ENCODE data around the gene SYT1.

The SYT1 gene

DNA sequence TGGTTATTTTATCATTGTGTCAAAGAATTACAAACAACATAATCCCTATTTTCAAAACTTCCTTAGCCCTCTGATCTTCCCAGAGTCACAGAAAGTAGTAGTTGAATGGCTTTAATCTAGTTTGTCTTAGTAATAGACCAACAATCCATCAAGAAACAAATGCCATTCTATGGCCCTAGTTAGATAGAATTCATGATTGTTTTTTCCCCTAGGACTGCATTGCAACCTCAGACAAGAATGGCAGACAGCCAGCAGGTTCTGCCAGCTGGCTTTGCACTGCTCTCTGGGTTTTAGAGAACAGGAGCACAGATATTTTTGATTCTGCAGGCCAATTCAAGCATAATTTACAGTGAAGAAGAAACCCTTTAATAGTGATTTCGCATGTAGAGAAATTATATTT lies 33.8 kb downstream of the SYT1 start:
- no peak for DNase-seq

DNA sequence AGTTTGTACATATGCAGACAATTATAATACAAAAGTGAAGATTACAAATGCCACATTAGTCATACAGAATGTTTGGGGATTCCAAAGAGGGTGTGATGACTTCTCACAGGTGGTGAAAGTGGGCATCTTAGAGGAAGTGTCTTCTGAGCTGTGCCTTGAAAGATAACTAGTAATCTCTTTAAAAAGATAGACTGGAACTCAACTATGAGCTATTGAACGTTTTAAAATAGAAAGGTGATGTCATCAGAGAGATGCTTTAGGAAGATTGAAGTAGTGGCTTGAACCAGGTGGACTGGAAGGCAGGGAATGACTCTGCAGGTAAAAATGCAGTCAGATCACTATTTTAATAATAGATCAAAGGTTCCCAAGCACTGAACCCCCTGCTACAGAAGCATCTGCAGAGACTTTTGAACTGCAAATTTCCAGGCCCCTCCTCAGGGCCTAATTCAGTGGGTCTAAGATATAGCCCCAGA lies 50.3 kb downstream of the SYT1 start:
- DNase-seq = no peak

DNA sequence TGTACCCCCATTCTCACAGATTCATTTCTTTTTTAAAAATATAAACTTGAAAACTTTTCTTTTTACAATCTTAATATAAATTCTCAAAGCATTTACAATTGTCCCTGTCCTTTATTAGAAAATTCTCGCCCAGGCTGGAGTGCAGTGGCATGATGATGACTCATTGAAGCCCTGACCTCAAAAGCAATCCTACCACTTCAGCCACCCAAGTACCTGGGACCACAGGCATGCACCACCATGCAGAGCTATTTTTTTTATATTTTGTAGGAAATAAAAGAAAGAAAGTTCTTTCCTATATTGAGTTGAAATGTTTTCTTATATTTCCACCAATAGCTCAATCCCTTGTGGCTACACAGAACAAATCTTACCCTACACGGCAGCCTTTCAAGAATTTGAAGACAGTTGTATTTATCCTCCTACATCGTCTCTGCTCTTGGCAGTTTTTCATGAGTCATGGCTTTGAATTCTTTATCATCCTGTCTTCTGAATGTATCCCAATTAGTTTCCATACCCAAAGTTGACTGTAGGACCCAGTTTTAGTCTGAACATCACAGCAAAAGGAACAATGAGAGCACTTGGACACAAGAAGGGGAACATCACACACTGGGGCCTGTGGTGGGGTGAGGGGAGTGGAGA lies 52.4 kb downstream of the SYT1 start:
- DNase-seq = no peak

DNA sequence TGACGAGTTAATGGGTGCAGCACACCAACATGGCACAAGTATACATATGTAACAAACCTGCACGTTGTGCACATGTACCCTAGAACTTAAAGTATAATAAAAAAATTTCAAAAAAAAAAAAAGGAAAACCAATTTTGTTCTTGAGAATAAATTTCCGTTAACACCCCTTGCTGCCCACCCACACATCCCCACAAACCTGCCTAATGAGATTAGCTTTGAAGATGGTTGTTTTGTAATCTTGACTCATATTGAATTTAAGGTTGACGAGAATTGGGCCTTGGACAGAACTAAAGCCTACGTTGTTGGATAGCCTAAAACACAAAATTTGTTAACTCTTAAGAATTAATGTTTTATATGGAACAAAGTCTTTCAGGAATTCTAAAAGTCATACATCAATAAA lies 52.9 kb downstream of the SYT1 start:
- no peak for DNase-seq

DNA sequence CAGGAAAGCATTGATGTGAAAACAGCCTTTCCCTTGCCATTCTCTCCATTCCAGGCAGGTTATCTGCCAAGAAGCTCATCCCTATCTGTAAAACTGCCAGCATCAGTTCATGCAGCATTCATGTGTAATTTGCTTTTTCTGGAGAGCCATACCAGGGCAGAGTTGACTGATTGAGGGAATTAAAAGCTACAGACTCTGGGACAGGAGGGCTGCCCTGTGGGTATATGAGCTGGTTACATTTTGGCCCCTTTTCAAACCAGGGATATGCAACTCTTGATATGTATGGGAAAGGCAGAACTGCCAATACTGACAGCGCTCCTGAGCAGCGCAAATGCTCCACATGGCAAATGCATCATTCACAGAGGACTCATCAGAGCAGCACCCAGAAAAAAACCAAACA lies 53.7 kb downstream of the SYT1 start:
- no peak for DNase-seq

DNA sequence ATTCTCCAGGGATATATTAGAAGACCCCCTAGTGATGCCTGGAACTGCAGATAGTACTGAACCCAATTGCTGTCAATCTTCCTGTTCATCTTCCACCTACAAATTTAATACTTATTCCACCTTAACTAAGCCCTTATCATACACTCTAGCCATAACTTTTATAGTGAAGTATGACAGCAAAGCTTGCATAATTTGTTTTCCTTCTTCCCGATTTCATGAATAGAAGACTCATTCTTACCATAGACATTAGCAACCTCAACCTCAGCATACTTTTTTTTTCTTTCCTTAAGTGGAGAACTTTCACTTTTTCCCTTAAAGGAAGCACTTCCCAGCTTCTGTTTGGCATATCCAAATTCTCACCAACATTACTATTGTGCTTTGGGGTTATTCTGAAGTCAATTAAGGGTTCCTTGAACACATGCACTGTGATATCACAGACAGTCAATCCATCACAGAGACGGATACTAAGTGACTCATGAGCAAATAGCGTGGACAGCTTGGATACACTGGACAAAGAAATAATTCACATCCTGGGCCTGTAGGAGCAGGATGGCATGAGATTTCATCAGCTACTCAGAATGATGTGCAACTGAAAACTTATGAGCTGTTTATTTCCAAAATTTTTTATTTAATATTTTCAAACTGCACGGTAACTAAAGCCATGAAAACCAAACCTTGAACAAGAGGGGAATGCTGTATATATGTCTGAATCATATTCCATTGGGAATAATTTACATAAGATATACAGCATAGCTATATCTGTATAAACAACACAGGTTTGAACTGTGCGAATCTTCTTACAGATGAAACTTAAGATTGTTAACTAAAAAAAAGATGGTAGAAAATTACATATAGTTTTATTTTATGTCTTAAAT lies 63.9 kb downstream of the SYT1 start:
- DNase-seq = no peak

DNA sequence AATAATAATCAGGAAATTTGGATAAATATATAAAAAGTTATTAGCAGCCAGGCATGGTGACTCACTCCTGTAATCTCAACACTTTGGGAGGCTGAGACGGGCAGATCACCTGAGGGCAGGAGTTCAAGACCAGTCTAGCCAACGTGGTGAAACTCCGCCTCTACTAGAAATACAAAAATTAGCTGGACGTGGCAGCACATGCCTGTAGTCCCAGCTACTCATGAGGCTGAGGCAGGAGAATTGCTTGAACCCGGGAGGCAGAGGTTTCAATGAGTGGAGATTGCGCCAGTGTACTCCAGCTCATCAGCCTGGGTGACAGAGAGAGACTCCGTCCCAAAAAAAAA lies 64.5 kb downstream of the SYT1 start:
- no peak for DNase-seq

DNA sequence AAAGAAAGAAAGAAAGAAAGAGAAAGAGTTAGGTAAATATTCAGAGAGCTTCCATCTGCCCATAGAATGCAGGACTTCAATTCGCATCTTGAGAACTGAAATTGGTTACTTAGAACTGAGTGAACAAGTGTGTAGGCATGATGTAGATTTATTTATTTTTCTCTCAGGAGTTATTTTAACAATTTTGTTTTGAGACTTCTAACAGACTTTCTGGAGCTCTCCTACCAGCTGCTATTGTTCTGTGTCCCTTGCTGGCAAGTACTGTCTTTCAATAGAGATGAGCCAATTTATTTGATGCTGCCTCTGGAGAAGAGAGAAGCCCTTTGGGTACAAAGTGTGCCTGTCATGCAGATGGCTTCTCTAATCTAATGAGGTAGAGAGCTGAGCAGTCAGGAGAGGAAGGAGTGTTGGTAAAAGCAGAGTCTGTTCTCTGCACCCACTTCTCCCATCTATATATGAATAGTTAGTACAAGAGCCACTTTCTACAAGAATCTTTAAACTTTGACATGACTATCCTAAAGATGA lies 67.0 kb downstream of the SYT1 start:
- no peak for DNase-seq

DNA sequence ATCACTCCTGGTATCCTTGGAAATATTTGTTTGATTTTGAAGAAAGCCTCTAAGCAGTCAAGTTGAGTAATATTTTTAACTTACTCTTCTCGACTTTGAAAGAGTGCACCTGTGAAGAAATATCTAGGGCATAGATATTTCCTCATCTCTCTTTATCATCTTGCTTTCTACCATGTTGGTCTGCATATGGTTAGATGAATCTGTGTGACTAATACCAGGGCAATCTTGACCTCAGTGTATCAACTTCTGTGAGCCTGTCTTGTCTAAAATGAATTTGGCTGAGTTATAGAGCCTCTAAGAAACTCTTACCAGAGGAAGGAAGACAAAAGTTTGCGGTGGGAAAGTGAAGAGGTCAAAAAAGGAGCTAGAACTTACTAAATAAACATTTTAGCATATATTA lies 68.4 kb downstream of the SYT1 start:
- DNase-seq = no peak

DNA sequence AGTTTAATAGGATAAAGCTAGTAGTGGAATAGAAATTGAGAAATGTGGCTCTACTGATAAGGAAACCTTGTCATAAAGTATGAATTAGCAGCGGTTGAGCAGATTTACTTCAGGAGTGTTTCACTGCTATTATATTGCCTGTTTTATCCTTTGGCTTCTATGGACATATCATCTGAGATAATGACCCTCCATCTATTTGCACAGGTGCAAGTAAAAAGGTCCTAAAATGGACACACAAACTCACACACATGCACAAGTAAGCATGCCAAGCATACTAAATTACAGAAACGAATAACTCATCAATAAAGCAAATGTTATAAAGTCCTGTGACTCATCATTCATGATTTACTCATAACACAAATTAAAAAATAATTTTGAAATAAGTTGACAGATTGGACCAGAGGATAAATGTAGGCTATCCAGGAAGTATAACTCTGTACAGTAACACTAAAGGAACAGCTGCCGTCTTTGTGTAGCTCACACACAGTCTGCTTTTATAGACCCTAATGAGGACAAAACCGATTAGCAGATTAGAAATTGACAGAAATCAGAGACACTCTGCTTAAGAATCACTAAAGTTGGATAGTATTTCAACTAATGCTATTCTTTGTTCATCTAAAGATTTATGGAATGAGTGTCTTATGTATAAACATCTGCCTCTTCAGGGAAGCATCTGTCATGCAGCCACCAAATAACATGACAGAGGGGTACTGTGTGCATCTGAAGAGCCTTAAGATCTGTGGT lies 73.9 kb downstream of the SYT1 start:
- DNase-seq = no peak

DNA sequence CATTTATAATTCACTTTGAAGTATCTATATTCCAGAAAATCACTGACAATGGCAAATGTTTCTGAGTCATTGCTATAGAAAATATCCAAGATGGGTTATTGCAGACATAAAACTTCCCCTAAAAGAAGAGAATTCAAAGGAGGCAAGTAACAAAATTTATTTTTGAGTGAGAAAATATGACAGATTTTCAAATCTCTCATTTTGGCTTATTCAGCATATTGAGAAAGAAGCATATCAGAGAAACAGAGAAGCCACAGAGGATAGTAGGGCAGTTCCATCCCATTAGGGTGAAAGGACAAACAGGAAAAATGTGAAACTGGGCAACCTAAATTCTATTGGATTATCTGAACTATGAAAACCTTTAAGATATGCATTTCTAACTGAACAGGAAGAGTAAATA lies 85.0 kb downstream of the SYT1 start:
- DNase-seq = no peak

DNA sequence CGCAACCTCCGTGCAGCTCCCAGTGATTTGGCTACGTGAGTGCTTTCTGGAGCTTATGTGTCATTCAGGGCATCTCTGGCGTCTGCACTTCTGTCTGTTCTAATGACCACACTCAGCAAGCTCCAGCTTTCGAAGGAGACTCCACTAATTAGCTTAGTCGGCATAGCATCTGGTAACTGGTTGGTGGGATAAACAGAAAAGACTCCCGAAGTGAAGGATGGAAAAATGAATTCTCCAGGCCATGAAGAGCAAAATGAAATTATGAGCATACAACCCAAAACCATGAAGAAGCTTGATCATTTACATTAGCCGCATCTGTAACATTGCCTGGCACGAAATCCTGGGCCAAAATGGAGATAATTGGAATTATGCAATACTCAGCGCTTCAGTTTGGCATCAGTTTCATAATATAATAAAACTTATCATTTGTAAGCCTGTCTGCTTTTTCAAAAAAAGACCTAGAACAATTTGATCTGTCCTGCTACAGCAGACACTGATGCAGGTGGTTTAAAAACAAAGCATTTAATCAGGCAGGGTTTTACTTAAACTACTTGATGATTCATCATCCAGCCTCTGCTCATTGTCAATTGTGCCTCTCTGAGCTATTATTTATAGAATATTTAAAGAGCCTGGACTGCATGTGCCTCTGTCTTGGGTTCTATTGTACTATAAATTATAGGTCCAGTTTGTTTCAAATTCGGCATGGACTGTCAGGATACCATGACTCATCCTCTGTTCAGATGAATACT lies 87.4 kb downstream of the SYT1 start:
- DNase-seq = no peak

DNA sequence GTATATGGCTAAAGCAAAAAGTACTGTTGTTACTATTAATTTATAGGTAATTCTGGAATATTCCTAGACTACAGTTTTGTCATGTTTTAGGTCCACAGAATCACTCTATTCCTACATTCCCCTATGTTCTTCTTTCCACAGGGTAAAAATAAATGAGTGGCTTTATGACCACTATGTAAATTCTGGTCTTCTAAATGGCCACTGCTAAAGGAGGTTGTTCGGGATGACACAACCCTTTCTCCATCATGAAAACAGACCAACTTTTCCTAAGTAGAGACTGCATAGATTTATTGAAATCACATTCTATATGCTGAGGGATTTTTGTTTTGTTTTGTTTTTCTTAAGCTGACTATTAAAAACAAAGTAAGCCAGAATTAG lies 88.0 kb downstream of the SYT1 start:
- no peak for DNase-seq

DNA sequence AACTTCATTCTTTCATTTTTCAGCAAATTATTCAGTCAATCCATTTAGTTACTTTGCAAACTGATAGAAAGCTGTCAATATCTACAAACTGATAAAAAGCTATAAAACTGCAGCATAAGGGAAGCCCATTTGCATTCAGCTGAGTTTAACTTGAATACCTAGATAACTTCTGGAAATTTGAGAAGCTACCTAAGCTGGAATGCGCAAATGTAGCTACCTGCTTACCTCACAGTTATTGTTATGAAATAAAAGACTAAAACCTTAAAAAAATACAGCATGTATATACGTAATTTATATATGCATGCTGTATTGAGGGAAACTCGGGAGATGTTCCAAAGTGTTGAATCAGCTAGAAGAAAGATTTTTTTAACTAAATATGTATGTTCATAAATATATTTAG lies 94.4 kb downstream of the SYT1 start:
- no peak for DNase-seq

DNA sequence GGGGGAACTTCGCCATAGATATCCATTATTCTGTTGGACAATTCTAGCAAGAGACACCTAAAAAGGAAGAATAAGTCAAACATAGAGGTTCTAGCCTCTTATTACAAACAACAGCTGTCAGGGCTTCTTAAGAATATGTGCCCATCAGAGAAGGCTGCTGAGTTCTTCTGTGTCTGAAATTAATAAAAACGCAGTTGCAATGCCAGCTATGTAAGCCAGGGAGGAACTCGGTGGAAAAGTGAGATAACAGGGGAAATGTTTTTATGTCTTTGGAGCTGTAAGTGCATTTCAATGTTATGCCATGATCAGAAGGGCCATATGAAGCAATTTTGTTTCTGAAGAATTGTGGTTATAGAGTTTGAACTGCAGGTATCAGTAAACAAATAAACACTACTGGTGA lies 95.0 kb downstream of the SYT1 start:
- no peak for DNase-seq

DNA sequence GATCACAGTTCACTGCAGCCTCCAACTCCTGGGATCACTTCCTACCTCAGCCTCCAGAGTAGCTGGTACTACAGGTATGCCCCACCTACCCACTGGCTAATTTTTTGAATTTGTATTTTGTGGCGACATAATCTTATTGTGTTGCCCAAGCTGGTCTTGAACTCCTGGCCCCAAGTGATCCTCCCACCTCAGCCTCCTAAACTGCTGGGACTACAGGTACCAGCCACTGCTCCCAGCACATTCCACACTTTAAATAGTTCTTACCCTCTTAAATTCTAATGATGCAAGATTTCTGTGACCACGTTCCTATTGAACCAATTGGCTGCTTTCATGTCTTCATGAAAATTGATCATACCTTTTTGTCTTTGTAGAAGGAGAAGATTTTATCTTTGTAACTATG lies 96.6 kb downstream of the SYT1 start:
- DNase-seq = no peak

DNA sequence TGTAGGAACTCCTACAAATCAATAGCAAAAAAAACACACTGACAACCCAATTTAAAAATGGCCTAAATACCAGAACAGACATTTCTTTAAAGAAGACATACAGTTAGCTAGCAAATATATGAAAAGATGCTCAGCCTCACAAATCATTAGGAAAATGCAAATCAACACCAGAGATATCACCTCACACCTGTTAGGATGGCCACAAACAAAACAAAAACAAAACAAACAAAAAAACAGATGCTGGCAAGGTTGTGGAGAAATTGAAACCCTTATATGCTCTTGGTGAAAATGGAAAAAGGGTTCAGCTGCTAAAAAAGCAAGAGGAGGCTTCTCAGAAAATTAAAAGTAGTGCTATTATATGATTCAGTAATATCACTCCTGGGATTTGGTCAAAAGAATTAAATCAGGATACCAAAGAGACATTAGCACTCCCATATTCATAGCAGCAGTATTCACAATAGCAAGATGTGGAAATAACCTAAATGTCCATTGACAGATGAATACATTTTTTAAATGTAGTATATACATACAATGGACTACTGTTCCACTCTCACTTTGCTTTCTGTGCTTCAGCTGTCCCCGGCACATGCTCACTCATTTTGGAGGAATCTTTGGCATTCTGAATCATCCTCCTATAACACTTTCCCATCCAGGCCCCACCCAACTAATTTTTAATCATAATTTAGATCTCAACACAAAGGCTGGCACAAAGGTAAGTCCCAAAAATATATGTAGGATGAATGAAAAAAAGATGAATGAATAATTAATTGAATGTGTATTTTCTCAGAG lies 99.1 kb downstream of the SYT1 start:
- no peak for DNase-seq

DNA sequence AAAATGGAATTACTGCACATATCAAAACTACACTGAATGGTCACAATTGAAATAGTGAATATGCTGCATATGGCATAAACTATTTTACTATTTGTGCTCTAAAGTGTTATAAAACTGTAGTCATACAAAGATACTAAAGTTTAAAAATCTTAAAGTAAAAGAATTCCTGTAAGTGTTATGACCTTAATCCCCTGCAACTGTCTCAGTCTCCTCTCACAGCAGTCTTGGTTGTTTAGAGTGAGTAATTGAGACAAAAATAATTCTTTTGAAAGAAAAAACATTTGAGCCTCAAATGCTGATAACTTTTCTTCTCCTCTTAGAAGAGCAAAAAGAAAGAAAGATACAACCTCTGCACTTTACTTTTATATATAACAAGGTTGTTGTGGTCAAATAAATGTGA lies 99.9 kb downstream of the SYT1 start:
- DNase-seq = no peak

DNA sequence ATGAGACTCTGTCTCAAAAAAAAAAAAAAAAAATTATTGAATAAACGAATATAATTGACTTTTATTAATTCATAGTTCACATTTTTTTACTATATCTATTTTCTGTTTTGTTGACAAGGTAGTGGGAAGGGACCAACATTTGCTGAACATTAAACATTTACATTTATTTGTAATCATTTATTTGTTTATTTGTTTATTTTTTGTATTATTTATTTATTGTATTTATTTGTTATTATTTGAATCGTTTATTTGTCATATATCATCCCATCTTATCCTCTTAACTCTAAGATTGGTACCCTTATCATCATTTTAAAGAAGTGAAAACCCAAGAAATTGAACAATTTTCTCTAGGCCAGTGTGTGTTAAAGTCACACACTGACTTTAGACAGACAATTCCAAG lies 101.5 kb downstream of the SYT1 start:
- no peak for DNase-seq

DNA sequence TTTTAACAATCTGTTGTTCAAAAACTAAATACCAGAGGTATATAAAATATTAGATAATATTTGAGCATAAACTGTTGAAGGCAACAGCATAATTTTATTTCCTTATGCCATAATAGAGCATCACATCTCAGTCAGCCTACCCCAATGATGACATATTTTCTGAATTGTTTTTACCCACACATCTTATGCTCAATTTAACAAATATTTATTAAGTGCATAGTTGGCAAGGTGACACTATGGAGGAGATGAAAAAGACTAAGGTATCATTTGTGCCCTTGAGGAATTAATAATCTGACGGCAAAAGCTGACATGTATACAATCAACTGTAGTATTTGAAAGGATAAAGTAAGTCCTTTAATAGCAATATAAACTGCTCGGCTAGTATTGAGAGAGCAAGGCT lies 102.4 kb downstream of the SYT1 start:
- no peak for DNase-seq

DNA sequence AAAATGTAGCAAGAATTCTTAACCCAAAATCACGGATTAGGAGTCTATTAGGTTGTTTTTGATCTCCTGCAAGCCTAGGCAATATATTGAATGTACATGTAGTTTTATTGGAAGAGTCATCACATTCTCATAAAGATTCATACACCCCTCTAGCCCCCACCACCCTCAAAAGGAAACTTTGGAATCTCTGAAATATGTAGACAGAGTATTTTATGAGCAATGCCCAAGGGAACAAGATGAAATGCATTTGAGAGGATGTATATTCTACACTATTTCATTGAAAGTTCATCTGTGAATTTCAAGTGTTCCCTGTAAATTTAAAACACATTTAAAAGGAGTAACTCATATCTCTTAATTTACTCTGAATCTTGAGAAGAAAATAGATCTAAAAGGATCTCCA lies 103.7 kb downstream of the SYT1 start:
- DNase-seq = no peak

DNA sequence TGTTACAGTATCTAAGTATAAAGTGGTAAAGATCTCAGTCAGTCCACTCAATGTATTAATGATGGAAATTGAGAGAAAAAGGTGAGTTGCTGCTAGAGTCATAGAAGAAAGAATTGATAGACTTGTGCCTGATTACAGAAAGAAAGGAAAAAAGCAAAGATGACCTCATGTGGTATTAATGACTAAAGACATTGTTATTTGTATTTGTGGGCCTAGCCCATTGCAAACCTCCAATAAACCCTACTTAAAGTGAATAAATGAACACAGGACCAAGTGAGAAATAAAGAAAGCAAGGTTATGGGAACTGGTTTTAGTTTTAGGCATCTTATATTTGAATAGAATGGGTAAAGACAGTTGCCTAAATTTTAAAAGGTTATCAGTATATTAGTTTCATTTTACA lies 105.5 kb downstream of the SYT1 start:
- DNase-seq = no peak
